ENCODE measurements around the gene ZDHHC8.

ZDHHC8 gene

GRCh38 chr22:20133930-20134549 is 2.4 kb downstream of the ZDHHC8 start:
- TF ChIP-seq GATA1 (IDR thresholded peaks at IDR 0.05; ENCODE audit: low read depth, low read length) (no peak), POLR2A (IDR thresholded peaks at IDR 0.05; ENCODE audit: low read length) (no peak)
- peak in 1 of 2 experiments; percentile 12 for DNase-seq

- DNase-seq: peak; percentile 47 to 48
- TF ChIP-seq POLR2A (IDR thresholded peaks at IDR 0.05; ENCODE audit: low read length) (no peak), GATA1 (IDR thresholded peaks at IDR 0.05; ENCODE audit: low read depth, low read length) (no peak)
Observed at GRCh38 chr22:20135265-20135664, 3.7 kb downstream of the ZDHHC8 start.

DNA sequence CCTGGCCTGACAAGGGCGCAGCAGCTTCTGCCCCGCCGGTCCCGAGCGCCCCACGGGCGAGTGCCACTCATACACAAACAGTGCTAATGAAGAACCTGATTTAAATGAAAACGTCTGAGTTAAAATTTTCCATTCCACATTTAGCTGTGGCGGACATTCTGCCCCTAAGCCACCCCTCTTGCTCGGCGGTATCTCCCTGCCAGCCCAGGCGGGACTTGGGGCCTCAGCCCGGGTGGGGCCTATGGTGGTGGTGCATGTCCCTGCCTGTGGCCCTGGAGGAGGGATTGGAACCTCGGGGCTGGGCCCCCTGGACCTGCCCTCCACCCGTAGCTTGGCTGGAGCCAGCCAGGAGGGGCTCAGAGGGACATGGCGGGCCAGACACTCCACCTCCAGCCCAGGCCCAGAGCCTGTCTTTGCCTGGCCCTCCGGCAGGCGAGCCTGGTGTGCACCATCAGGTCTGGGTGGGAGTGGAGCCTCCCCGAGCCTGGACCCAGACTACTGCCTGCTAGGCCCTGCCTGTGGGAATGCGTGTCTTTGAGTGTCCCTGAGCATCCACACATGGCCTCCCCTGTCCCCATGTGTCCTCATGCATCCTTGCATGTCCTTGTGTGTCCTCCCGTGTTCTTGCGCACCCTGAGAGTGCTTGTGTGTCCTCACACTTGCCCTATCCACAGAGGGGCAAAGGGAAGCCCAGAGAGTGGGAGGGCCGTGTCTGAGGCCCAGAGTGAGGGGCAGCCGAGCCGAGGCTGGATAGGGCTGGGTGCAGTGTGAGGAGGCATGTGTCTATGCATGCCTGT is 4.4 kb downstream of the ZDHHC8 start:
- peak; percentile 22 to 28 for DNase-seq
- TF ChIP-seq POLR2A (IDR thresholded peaks at IDR 0.05; ENCODE audit: low read length): no peak
- no peak for TF ChIP-seq GATA1 (IDR thresholded peaks at IDR 0.05; ENCODE audit: low read depth, low read length)

DNA sequence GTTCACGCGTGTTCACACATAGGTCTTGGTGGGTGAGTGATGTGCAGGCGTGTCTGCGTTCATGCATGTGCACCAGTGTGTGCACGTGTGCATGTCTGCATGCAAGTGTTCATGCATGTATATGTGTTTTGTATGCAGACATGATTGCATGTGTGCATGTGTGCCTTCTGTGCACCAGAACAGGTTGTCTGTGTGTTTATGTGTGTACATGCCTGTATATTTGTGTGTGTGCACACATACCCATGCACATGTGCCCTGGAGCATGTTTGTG is 4.9 kb downstream of the ZDHHC8 start:
- no peak for DNase-seq
- no peak for TF ChIP-seq POLR2A (IDR thresholded peaks at IDR 0.05; ENCODE audit: low read length)
- no peak for TF ChIP-seq GATA1 (IDR thresholded peaks at IDR 0.05; ENCODE audit: low read depth, low read length)

- DNase-seq: no peak
- no peak for TF ChIP-seq POLR2A (IDR thresholded peaks at IDR 0.05; ENCODE audit: low read length)
Observed at GRCh38 chr22:20137113-20137512, 5.5 kb downstream of the ZDHHC8 start.

DNA sequence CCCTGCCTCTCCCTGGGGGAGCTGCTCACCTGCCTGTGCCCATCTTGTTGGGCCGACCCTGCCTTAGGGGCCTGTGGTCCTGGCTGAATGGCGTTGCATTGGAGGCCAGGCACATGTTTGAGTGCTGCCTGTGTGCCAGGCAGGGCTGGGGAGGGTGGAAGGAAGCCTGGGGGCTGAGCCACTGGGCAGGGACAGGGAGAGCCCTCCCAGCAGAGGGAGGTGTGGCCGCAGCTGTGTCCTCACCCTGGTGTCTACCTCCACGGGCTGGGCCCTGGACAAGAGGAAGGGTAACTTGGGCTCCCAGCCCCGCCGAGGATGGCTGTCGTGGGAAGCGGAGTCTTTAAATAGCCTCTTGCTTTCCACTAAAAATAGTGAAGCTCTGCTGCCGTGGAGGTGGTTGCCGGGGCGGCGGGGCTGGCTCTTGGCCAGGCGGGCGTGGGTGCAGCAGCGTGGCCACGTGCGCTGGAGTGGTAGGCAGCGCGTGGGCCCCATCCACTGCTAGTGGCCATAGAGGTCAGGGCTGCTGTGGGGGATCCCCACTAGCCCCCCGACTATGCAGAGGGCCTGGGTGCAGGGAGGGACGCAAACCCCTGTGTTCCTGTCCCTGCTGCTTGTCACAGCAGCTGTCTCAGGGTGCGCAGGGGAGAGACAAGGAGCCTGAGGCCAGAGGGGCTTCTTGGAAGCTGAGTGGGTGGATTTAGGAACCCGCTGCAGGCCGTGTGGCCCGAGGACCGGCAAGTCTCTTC is 6.2 kb downstream of the ZDHHC8 start:
- no peak for TF ChIP-seq POLR2A (IDR thresholded peaks at IDR 0.05; ENCODE audit: low read length)
- TF ChIP-seq GATA1 (IDR thresholded peaks at IDR 0.05; ENCODE audit: low read depth, low read length): no peak
- DNase-seq: peak; percentile 22 to 23

DNA sequence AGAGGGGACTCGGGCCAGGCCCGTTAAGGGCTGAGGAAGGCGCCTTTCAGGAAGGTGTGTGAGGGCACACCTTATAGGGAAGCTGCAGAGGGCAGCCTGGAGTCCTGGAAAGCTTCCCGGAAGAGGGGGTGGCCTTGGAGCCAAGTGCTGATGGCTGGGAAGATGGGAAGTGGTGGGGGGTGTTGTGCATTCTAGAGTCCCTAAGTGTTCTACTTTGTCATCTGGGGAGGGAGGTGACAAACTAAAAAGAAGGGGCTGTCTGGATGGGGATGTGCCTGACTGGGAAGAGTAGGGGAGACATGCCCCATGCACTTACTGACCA is 6.8 kb downstream of the ZDHHC8 start:
- DNase-seq: no peak
- TF ChIP-seq POLR2A (IDR thresholded peaks at IDR 0.05; ENCODE audit: low read length): no peak
- no peak for TF ChIP-seq GATA1 (IDR thresholded peaks at IDR 0.05; ENCODE audit: low read depth, low read length)

GRCh38 chr22:20138868-20139267 is 7.3 kb downstream of the ZDHHC8 start:
- TF ChIP-seq POLR2A (IDR thresholded peaks at IDR 0.05; ENCODE audit: low read length) (no peak), GATA1 (IDR thresholded peaks at IDR 0.05; ENCODE audit: low read depth, low read length) (no peak)
- DNase-seq: no peak

DNA sequence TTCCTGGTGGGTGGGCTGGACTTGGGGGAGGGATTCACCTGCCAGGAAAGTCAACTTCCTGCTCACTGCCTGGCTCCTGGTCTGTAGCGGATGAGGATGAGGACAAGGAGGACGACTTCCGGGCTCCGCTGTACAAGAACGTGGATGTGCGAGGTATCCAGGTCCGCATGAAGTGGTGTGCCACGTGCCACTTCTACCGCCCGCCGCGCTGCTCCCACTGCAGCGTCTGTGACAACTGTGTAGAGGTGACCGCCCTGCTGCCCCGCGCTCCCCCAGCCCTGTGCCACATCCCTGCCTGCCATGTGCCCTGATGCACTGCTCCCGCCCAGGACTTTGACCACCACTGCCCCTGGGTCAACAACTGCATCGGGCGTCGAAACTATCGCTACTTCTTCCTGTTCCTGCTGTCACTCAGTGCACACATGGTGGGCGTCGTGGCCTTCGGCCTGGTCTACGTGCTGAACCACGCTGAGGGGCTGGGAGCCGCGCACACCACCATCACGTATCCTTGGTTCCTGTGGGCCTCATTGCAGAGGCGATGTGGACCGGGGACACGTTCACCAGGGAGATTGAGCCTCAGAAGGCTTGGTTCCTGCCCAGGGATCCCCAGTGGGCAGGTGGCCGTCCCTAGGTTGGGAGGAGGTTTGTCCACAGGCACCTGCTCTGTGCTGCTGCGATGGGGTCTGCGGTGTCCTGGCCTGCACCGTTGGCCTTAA is 7.9 kb downstream of the ZDHHC8 start:
- DNase-seq: no peak
- TF ChIP-seq POLR2A (IDR thresholded peaks at IDR 0.05; ENCODE audit: low read length) (no peak), GATA1 (IDR thresholded peaks at IDR 0.05; ENCODE audit: low read depth, low read length) (no peak)

GRCh38 chr22:20140107-20140445 is 8.5 kb downstream of the ZDHHC8 start:
- TF ChIP-seq POLR2A (IDR thresholded peaks at IDR 0.05; ENCODE audit: low read length) (no peak), GATA1 (IDR thresholded peaks at IDR 0.05; ENCODE audit: low read depth, low read length) (no peak)
- DNase-seq: no peak

GRCh38 chr22:20140521-20140964 is 8.9 kb downstream of the ZDHHC8 start:
- TF ChIP-seq GATA1 (IDR thresholded peaks at IDR 0.05; ENCODE audit: low read depth, low read length): no peak
- TF ChIP-seq POLR2A (IDR thresholded peaks at IDR 0.05; ENCODE audit: low read length): no peak

DNA sequence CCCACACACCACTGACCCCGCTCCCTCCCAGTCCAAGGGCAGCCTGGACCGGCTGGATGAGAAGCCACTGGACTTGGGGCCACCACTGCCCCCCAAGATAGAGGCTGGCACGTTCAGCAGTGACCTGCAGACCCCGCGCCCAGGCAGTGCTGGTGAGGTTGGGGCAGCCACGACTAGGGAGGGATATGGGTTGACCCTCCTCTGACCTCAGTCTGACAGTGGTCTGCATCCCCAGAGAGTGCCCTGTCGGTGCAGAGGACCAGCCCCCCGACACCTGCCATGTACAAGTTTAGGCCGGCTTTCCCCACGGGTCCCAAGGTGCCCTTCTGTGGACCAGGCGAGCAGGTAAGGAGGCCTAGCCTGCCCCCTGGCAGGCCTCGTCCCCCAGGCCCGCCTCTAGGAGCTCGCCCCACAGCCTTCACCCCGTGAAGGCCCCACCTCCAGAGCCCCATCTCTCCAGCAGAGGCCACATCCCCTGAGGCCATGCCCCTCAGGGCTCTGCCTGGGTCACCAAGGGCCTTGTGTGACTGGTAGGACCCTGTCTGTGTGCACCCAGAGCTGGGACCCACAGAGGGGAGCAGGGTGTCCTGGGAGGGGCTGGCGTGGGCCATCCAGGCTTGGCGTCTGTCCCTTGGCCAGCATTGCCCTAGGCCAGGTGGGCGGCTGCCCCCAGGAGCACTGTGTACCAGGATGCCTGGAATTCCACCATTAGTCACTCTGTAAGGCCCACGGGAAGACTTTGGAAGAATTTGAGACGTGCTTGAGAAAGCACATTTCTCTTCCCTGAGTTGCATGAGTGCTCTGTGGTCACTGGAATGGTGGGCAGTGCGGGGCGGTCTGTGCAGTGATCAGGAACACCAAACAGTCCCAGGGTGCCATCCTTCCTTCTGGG is 9.8 kb downstream of the ZDHHC8 start:
- DNase-seq: no peak
- no peak for TF ChIP-seq GATA1 (IDR thresholded peaks at IDR 0.05; ENCODE audit: low read depth, low read length)
- TF ChIP-seq POLR2A (IDR thresholded peaks at IDR 0.05; ENCODE audit: low read length): no peak

More at GRCh38 chr22:20140521-20140964, 8.9 kb downstream of the ZDHHC8 start:
- DNase-seq: no peak
